Transverse colon (tissue), 4 donors: ENCODE results near the gene COLQ. TPM values are rescaled to one million over a fixed set of nuclear protein-coding genes. Genes with fewer than 3 reads are reported as not detected.

Source experiments
- DNase-seq: peaks from one replicate; pipeline ENCODE4 v3.0.0-alpha.2; 2019
- H3K27ac ChIP-seq, 4 donors: fragments of 200-600 bp; sonication (generic); 2 replicates each; pipeline ENCODE4 v1.5.1; 2016 to 2018; ENCODE audit warnings: inconsistent platforms in 4 of 4
- H3K27me3 ChIP-seq: fragments of 200-600 bp; sonication (generic); 2 replicates; pipeline ENCODE4 v1.5.1; 2017; ENCODE audit warnings: inconsistent platforms
- H3K36me3 ChIP-seq, 4 donors: fragments of 200-600 bp; sonication (generic); 2 replicates each; pipeline ENCODE4 v1.5.1; 2017 to 2019; ENCODE audit warnings: inconsistent platforms in 4 of 4
- H3K4me1 ChIP-seq, 4 donors: fragments of 200-600 bp; sonication (generic); 2 replicates each; pipeline ENCODE4 v1.5.1; 2017 to 2020; ENCODE audit warnings: inconsistent platforms in 4 of 4
- H3K4me3 ChIP-seq, 4 donors: fragments of 200-600 bp; sonication (generic); 1 replicate in 1 of 4; 2 replicates in 3 of 4; pipeline versions ENCODE4 v1.5.1 to v1.6.1; 2017 to 2019; ENCODE audit warnings: inconsistent platforms in 4 of 4
- H3K9me3 ChIP-seq, 2 donors: fragments of 200-600 bp; sonication (generic); 2 replicates each; pipeline ENCODE4 v1.5.1; 2017 to 2019; ENCODE audit warnings: inconsistent platforms in 2 of 2
- CTCF ChIP-seq, 5 experiments: fragments of 200-600 bp in 3 of 5; fragments of 450-650 bp in 2 of 5; sonication (generic) in 3 of 5; IDR thresholded peaks; 1 replicate in 2 of 5; 2 replicates in 3 of 5; pipeline ENCODE4 v1.5.1; 2016 to 2017; ENCODE audit warnings: antibody characterized with exemption in 5 of 5, inconsistent platforms in 3 of 5, mild to moderate bottlenecking in 2 of 5, moderate library complexity in 1 of 5
- EP300 ChIP-seq: sonication (generic); formaldehyde crosslinking; IDR thresholded peaks from one replicate; pipeline ENCODE4 v1.6.1; 2017; ENCODE audit warnings: antibody characterized with exemption, low read depth
- POLR2A ChIP-seq: fragments of 450-650 bp; IDR thresholded peaks from one replicate; pipeline ENCODE4 v1.6.1; 2016; ENCODE audit warnings: antibody characterized with exemption, mild to moderate bottlenecking, moderate library complexity
- POLR2AphosphoS5 ChIP-seq, 3 donors: sonication (generic); formaldehyde crosslinking; IDR thresholded peaks; one replicate each; pipeline ENCODE4 v1.6.1; 2016; ENCODE audit warnings: antibody characterized with exemption in 3 of 3
- WGBS, 2 donors: methylation state at CpG; one replicate each; pipeline ENCODE4 v1.1.5; 2018; ENCODE audit warnings: low coverage in 1 of 2; 5-methylcytosine and 5-hydroxymethylcytosine counted together
- in situ Hi-C, 4 donors: fragments of 200-750 bp; cut with MboI; loops; one replicate each; pipeline versions ENCODE4 v1.15.0 to v1.15.1; 2017; ENCODE audit warnings: low sequenced_read_pairs in 3 of 4, low pct_ligation_motif_present in 1 of 4, low pct_unique_long_range_greater_than_20kb in 1 of 4
- intact Hi-C: fragments of 100-400 bp; cut with DNase I; formaldehyde crosslinking; loops from one replicate; pipeline ENCODE4 v1.15.1; 2023; ENCODE audit warnings: low total_unique reads
- total RNA-seq, 4 donors: library from RNA; depleted of rRNA; stranded (reverse); fragments of >200 nt; gene quantifications; one replicate each; pipeline ENCODE4 v1.1.0, GENCODE V29; 2016

Gene COLQ
- total RNA-seq, 4 donors from 2014 or later: 0.68 to 1.7 TPM; not detected in 2

- no peak overlapping the region for H3K27ac ChIP-seq
- H3K36me3 ChIP-seq: no peaks in the 10 kb centered on the region
- WGBS, 2 donors: 84 to 100% methylated on average over 2 to 3 of the region's 3 CpGs
- no peak for DNase-seq
- no peaks in the 10 kb centered on the region for H3K27me3 ChIP-seq
- no peaks in the 10 kb centered on the region for H3K4me1 ChIP-seq
- in situ Hi-C loops: loop anchor here in 3 of 4 donors (25.0 kb wide), 1 partner anchor 113 kb away; no protein-coding TSS in a partner anchor
- TF ChIP-seq POLR2A (no peak), CTCF (IDR thresholded peaks at IDR 0.05) (no peak), POLR2AphosphoS5 (IDR thresholded peaks at IDR 0.05) (no peak), EP300 (no peak)
- H3K4me3 ChIP-seq: no peak overlapping the region
- no peaks in the 10 kb centered on the region for H3K9me3 ChIP-seq
- intact Hi-C loops: no loop called here
Observed at GRCh38 chr3:15449489-15450224, 71.8 kb downstream of the COLQ start.

GRCh38 chr3:15443826-15444524 is 77.5 kb downstream of the COLQ start:
- no peak for TF ChIP-seq CTCF (IDR thresholded peaks at IDR 0.05)
- TF ChIP-seq POLR2A: no peak
- no peak for TF ChIP-seq EP300
- TF ChIP-seq POLR2AphosphoS5 (IDR thresholded peaks at IDR 0.05): no peak
- WGBS, 2 donors: 87 to 100% methylated on average over 1 to 4 of the region's 4 CpGs
- in situ Hi-C loops: loop anchor here in 3 of 4 donors (25.0 kb wide), 1 partner anchor 118 kb away; no protein-coding TSS in a partner anchor
- H3K4me1 ChIP-seq: no peaks in the 10 kb centered on the region
- H3K4me3 ChIP-seq: no peak overlapping the region
- DNase-seq: no peak
- H3K27me3 ChIP-seq: no peaks in the 10 kb centered on the region
- H3K27ac ChIP-seq: no peak overlapping the region
- no peaks in the 10 kb centered on the region for H3K9me3 ChIP-seq
- intact Hi-C loops: no loop called here
- peaks cover 0 to 21% (median 8%) of the 10 kb centered on the region in 4 donors for H3K36me3 ChIP-seq

DNA sequence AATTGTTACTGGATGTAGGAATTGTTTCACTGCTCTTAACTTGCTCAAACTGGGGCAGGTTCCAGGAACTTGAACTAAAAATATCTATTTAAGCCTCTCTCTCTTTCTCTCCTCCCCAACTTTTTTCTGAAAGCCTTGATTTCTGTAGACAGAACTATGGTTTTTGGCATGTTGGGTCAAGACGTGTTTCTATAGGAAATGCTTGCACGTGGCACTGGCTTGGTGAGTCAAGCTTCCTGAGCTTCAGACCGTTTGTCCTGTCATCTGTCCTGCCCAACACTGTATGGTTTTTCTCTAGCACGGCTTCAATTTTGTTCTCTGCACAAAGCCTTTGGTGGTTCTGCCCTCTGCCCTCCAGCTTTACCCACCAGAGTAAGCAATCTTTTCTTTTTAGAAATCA is 80.6 kb downstream of the COLQ start:
- Histone ChIP-seq H3K27ac (no peak overlapping the region), H3K4me1 (no peaks in the 10 kb centered on the region), H3K27me3 (no peaks in the 10 kb centered on the region), H3K4me3 (no peak overlapping the region), H3K9me3 (no peaks in the 10 kb centered on the region), H3K36me3 (peaks cover 0 to 47% (median 14%) of the 10 kb centered on the region in 4 donors)
- in situ Hi-C loops: loop anchor here in 3 of 4 donors (25.0 kb wide), 1 partner anchor 121 kb away; no protein-coding TSS in a partner anchor
- TF ChIP-seq POLR2A: no peak
- no peak for TF ChIP-seq EP300
- no peak for TF ChIP-seq CTCF (IDR thresholded peaks at IDR 0.05)
- TF ChIP-seq POLR2AphosphoS5 (IDR thresholded peaks at IDR 0.05): no peak
- whole genome bisulfite sequencing, 2 donors: 78 to 83% methylated on average over 3 to 4 of the region's 4 CpGs
- no peak for DNase-seq
- intact Hi-C loops: no loop called here

DNA sequence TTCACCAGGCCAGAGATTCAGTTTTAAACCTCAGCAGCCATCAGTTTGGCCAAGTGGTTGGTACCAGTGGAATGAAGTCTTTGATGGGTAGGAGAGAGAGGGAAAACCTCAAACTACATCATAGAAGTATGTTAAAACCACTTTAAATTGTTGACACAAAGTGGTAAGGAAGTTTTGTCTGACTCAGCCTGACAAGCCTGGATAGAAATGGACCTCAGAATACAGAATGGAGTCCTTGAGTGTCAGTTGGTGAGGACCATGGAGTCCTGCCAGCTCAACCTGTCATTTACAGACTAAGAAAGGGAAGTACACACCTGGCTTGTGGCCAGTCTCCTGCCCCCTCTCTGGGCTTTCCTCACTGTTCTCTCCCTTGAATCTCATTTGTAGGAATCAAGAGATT is 82.0 kb downstream of the COLQ start:
- TF ChIP-seq POLR2AphosphoS5 (IDR thresholded peaks at IDR 0.05) (no peak), EP300 (no peak), CTCF (IDR thresholded peaks at IDR 0.05) (no peak), POLR2A (no peak)
- no peaks in the 10 kb centered on the region for H3K27me3 ChIP-seq
- H3K36me3 ChIP-seq: peaks cover 0 to 61% (median 17%) of the 10 kb centered on the region in 4 donors
- no peak overlapping the region for H3K27ac ChIP-seq
- no peak overlapping the region for H3K4me3 ChIP-seq
- in situ Hi-C loops: loop anchor here in 3 of 4 donors (25.0 kb wide), 1 partner anchor 123 kb away; no protein-coding TSS in a partner anchor
- H3K9me3 ChIP-seq: no peaks in the 10 kb centered on the region
- intact Hi-C loops: loop anchor here (10.0 kb wide), 1 partner anchor 115 kb away; no protein-coding TSS in a partner anchor
- H3K4me1 ChIP-seq: no peaks in the 10 kb centered on the region
- no peak for DNase-seq
